HG03342 (cell line): ENCODE data around the gene FAM222B.
"Not testable (repeated sequence)": the region's sequence is repeated elsewhere in the genome, so short reads cannot be mapped to it uniquely, and the experiment has no call there.

Experiments used
- ATAC-seq: cut with Tn5 transposase; IDR thresholded peaks from one replicate; pipeline ENCODE4 v1.9.1; 2021; ENCODE audit warnings: mild to moderate bottlenecking, moderate library complexity; ENCODE audit not compliant: unreplicated experiment

The FAM222B gene

GRCh38 chr17:28846231-28846630 is 3.6 kb upstream of the FAM222B start:
- ATAC-seq = no peak

GRCh38 chr17:28843816-28844148 is 1.2 kb upstream of the FAM222B start:
- ATAC-seq = no peak

- no peak for ATAC-seq
These were observed 699 bp downstream of the FAM222B start for GRCh38 chr17:28841901-28842281.

- no peak for ATAC-seq
These were observed 3.4 kb downstream of the FAM222B start for GRCh38 chr17:28839221-28839620.

GRCh38 chr17:28836541-28836940 is 6.0 kb downstream of the FAM222B start:
- ATAC-seq = not testable (repeated sequence)

- no peak for ATAC-seq
These were observed 8.2 kb downstream of the FAM222B start for GRCh38 chr17:28834420-28834819.

- ATAC-seq = no peak
These were observed 14.1 kb downstream of the FAM222B start for GRCh38 chr17:28828294-28829040.

- no peak for ATAC-seq
These were observed 14.9 kb downstream of the FAM222B start for GRCh38 chr17:28827672-28828071.

GRCh38 chr17:28819582-28819981 is 23.0 kb downstream of the FAM222B start:
- no peak for ATAC-seq

GRCh38 chr17:28818819-28819221 is 23.8 kb downstream of the FAM222B start:
- ATAC-seq = no peak

- no peak for ATAC-seq
These were observed 26.1 kb downstream of the FAM222B start for GRCh38 chr17:28816540-28816939.

- no peak for ATAC-seq
These were observed 29.7 kb downstream of the FAM222B start for GRCh38 chr17:28812748-28813377.

GRCh38 chr17:28812091-28812747 is 30.4 kb downstream of the FAM222B start:
- peak; percentile 96 for ATAC-seq

GRCh38 chr17:28811651-28812090 is 30.9 kb downstream of the FAM222B start:
- ATAC-seq = no peak

- ATAC-seq = no peak
These were observed 32.2 kb downstream of the FAM222B start for GRCh38 chr17:28810437-28810836.

- ATAC-seq = no peak
These were observed 34.5 kb downstream of the FAM222B start for GRCh38 chr17:28807925-28808634.

GRCh38 chr17:28796062-28796461 is 46.5 kb downstream of the FAM222B start:
- ATAC-seq = no peak

- ATAC-seq = not testable (repeated sequence)
These were observed 47.6 kb downstream of the FAM222B start for GRCh38 chr17:28794846-28795441.

GRCh38 chr17:28792877-28793661 is 49.5 kb downstream of the FAM222B start:
- ATAC-seq = no peak

- ATAC-seq = no peak
These were observed 54.5 kb downstream of the FAM222B start for GRCh38 chr17:28788100-28788499.
